WTC11 (cell line): Measurements from ENCODE around the gene INPP5A. TPM values are rescaled to one million over a fixed set of nuclear protein-coding genes. Genes with fewer than 3 reads are reported as not detected.

Source experiments
- ATAC-seq: fragments of 200-7000 bp; cut with Tn5 transposase; 2 replicates; pipeline ENCODE4 v1.10.0; 2021; ENCODE audit warnings: mild to moderate bottlenecking, moderate library complexity
- CTCF ChIA-PET: fragments of 300-600 bp; sonication (Branson Sonifier 250); formaldehyde crosslinking; loops from one replicate; lab custom pipeline; 2021; ENCODE audit warnings: antibody characterized with exemption; lab: Charles Lee
- POLR2A ChIA-PET: fragments of 350-600 bp; sonication (Branson Sonifier 250); formaldehyde crosslinking; loops from one replicate; lab custom pipeline; 2021; ENCODE audit warnings: antibody characterized with exemption; lab: Charles Lee
- DNase-seq: peaks from one replicate; pipeline ENCODE4 v3.0.0; 2021; ENCODE audit warnings: low spot score
- H3K27ac Mint-ChIP-seq: 2 replicates; pipeline ENCODE4 v1.8.0; 2021; ENCODE audit warnings: mixed read lengths
- H3K27me3 Mint-ChIP-seq: 2 replicates; pipeline ENCODE4 v1.8.0; 2021; ENCODE audit warnings: low read depth, mild to moderate bottlenecking, moderate library complexity, mixed read lengths
- H3K36me3 Mint-ChIP-seq: 2 replicates; pipeline ENCODE4 v1.8.0; 2021; ENCODE audit warnings: mixed read lengths
- H3K4me1 Mint-ChIP-seq: 2 replicates; pipeline ENCODE4 v1.8.0; 2022; ENCODE audit warnings: mixed read lengths
- H3K4me3 Mint-ChIP-seq: 2 replicates; pipeline ENCODE4 v1.8.0; 2021; ENCODE audit warnings: mild to moderate bottlenecking, moderate library complexity, mixed read lengths
- H3K9me3 Mint-ChIP-seq: 2 replicates; pipeline ENCODE4 v1.8.0; 2021; ENCODE audit warnings: mixed read lengths
- CREB1 ChIP-seq: sonication (generic); formaldehyde crosslinking; IDR thresholded peaks from 2 replicates; pipeline ENCODE4 v1.8.0; 2023; ENCODE audit warnings: mild to moderate bottlenecking, missing genetic modification reagents
- ELF4 ChIP-seq: sonication (generic); formaldehyde crosslinking; IDR thresholded peaks from 2 replicates; pipeline ENCODE4 v1.8.1; 2022; ENCODE audit warnings: low read depth, mild to moderate bottlenecking, moderate library complexity, missing genetic modification reagents
- EMX1 ChIP-seq: fragments of 250-450 bp; sonication (Bioruptor Pico); IDR thresholded peaks from 2 replicates; pipeline ENCODE4 v1.8.0; 2021; ENCODE audit warnings: mild to moderate bottlenecking
- ETV6 ChIP-seq: sonication (generic); formaldehyde crosslinking; IDR thresholded peaks from 2 replicates; pipeline ENCODE4 v1.8.1; 2022; ENCODE audit warnings: mild to moderate bottlenecking, missing genetic modification reagents
- FOXP1 ChIP-seq: sonication (generic); formaldehyde crosslinking; IDR thresholded peaks from 2 replicates; pipeline ENCODE4 v1.8.0; 2022; ENCODE audit warnings: missing genetic modification reagents, mild to moderate bottlenecking, moderate library complexity, borderline replicate concordance
- HMGA2 ChIP-seq: fragments of 250-450 bp; sonication (Bioruptor Pico); IDR thresholded peaks from 2 replicates; pipeline ENCODE4 v1.4.0; 2021; ENCODE audit warnings: mild to moderate bottlenecking, moderate library complexity
- KAT7 ChIP-seq: sonication (generic); formaldehyde crosslinking; IDR thresholded peaks from 2 replicates; pipeline ENCODE4 v1.8.1; 2023; ENCODE audit warnings: missing genetic modification reagents, mild to moderate bottlenecking, borderline replicate concordance
- MXD4 ChIP-seq: fragments of 250-450 bp; sonication (Bioruptor Pico); IDR thresholded peaks from 2 replicates; pipeline ENCODE4 v1.8.0; 2021; ENCODE audit warnings: mild to moderate bottlenecking, moderate library complexity, borderline replicate concordance
- NFE2L1 ChIP-seq: sonication (generic); formaldehyde crosslinking; IDR thresholded peaks from 2 replicates; pipeline ENCODE4 v1.8.1; 2023; ENCODE audit warnings: missing genetic modification reagents
- NR2C2 ChIP-seq: sonication (generic); formaldehyde crosslinking; IDR thresholded peaks from 2 replicates; pipeline ENCODE4 v1.8.0; 2022; ENCODE audit warnings: mild to moderate bottlenecking, missing genetic modification reagents
- RORB ChIP-seq: fragments of 250-450 bp; sonication (Bioruptor Pico); IDR thresholded peaks from 2 replicates; pipeline ENCODE4 v1.9.0; 2021; ENCODE audit warnings: mild to moderate bottlenecking
- SP1 ChIP-seq: sonication (generic); formaldehyde crosslinking; conservative IDR thresholded peaks from 2 replicates; pipeline ENCODE4 v1.8.1; 2022; ENCODE audit warnings: missing genetic modification reagents
- ZNF416 ChIP-seq: fragments of 250-450 bp; sonication (Bioruptor Pico); IDR thresholded peaks from 2 replicates; pipeline ENCODE4 v1.9.0; 2021; ENCODE audit warnings: mild to moderate bottlenecking, inconsistent platforms
- ZNF423 ChIP-seq: fragments of 250-450 bp; sonication (Bioruptor Pico); IDR thresholded peaks from 2 replicates; pipeline ENCODE4 v2.1.2; 2022; ENCODE audit warnings: mild to moderate bottlenecking, moderate library complexity
- total RNA-seq: library from RNA; stranded (reverse); gene quantifications from 3 replicates; pipeline ENCODE4 v1.2.3, GENCODE V29; 2021
- TF ChIP-seq, protein P1 (sequence below): sonication (generic); formaldehyde crosslinking; IDR thresholded peaks from 2 replicates; pipeline ENCODE4 v1.8.1; 2022; ENCODE audit warnings: missing genetic modification reagents, borderline replicate concordance
- TF ChIP-seq, protein P2 (sequence below): sonication (generic); formaldehyde crosslinking; IDR thresholded peaks from 2 replicates; pipeline ENCODE4 v1.8.1; 2022; ENCODE audit warnings: mild to moderate bottlenecking, moderate library complexity, missing genetic modification reagents
- TF ChIP-seq, protein P3 (sequence below): sonication (generic); formaldehyde crosslinking; conservative IDR thresholded peaks from 2 replicates; pipeline ENCODE4 v1.8.1; 2022; ENCODE audit warnings: mild to moderate bottlenecking, missing genetic modification reagents
- TF ChIP-seq, protein P4 (sequence below): sonication (generic); formaldehyde crosslinking; IDR thresholded peaks from 2 replicates; pipeline ENCODE4 v1.8.1; 2023; ENCODE audit warnings: mild to moderate bottlenecking, missing genetic modification reagents, moderate library complexity
- TF ChIP-seq, protein P5 (sequence below): fragments of 200-600 bp; IDR thresholded peaks from 2 replicates; pipeline ENCODE4 v1.8.0; 2022; ENCODE audit warnings: antibody characterized with exemption
- TF ChIP-seq, protein P6 (sequence below): fragments of 250-450 bp; sonication (Bioruptor Pico); IDR thresholded peaks from 2 replicates; pipeline ENCODE4 v1.8.0; 2021; ENCODE audit warnings: mild to moderate bottlenecking
- TF ChIP-seq, protein P7 (sequence below): sonication (generic); formaldehyde crosslinking; IDR thresholded peaks from 2 replicates; pipeline ENCODE4 v1.8.1; 2022; ENCODE audit warnings: mild to moderate bottlenecking, missing genetic modification reagents, moderate library complexity, borderline replicate concordance
- TF ChIP-seq, protein P8 (sequence below): sonication (generic); formaldehyde crosslinking; IDR thresholded peaks from 2 replicates; pipeline ENCODE4 v1.8.0; 2022; ENCODE audit warnings: mild to moderate bottlenecking, missing genetic modification reagents
- TF ChIP-seq, protein P9 (sequence below): sonication (generic); formaldehyde crosslinking; IDR thresholded peaks from 2 replicates; pipeline ENCODE4 v1.8.0; 2022; ENCODE audit warnings: mild to moderate bottlenecking, missing genetic modification reagents

INPP5A gene
- total RNA-seq, 1 experiment from 2014 or later: 22.1 TPM

DNA sequence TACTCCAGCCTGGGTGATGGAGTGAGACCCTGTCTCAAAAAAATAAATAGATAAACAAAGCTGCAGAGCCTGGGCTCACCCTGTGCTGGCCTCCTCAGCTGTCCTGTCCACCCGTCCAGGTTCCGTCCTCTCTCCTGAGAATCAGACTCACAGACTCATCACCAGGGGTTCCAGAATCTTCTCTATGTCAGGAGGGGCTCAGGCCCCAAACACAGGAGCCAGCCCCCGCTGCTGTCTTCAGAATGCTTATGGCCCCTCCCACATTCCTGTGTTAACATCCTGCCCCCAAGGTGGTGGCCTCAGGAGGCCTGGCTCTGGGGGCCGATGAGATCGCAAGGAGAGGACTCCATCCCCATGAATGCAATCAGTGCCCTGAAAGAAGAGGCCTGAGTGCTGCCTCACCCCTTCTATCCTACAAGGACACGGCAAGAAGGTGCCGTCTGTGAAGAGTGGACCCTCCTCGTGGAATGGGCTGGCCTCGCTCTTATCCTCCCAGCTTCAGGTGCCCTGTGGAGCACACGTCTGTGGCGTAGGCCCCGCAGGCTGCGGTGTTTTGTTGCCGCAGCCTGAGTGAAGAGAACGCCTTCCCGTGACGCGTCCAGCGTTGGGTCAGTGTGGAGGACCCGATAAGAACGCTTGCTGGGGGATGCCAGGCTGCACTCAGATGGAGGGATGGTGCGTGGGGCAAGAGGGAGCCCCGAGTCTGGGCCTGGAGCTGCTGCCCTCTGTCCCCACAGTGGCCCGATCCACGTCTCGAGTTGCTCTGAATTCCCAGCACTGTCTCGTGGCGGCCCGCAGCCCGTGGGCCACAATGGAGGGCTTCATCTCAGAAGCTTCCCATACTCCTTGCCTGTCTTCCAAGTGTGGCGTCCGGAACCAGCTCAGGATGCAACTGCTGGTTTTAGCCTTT lies 77.1 kb downstream of the INPP5A start:
- TF ChIP-seq, protein P1, sequence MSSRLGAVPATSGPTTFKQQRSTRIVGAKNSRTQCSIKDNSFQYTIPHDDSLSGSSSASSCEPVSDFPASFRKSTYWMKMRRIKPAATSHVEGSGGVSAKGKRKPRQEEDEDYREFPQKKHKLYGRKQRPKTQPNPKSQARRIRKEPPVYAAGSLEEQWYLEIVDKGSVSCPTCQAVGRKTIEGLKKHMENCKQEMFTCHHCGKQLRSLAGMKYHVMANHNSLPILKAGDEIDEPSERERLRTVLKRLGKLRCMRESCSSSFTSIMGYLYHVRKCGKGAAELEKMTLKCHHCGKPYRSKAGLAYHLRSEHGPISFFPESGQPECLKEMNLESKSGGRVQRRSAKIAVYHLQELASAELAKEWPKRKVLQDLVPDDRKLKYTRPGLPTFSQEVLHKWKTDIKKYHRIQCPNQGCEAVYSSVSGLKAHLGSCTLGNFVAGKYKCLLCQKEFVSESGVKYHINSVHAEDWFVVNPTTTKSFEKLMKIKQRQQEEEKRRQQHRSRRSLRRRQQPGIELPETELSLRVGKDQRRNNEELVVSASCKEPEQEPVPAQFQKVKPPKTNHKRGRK: no peak
- TF ChIP-seq KAT7 (CRISPR knock-in tag): no peak
- TF ChIP-seq SP1 (CRISPR knock-in tag): no peak
- TF ChIP-seq, protein P2, sequence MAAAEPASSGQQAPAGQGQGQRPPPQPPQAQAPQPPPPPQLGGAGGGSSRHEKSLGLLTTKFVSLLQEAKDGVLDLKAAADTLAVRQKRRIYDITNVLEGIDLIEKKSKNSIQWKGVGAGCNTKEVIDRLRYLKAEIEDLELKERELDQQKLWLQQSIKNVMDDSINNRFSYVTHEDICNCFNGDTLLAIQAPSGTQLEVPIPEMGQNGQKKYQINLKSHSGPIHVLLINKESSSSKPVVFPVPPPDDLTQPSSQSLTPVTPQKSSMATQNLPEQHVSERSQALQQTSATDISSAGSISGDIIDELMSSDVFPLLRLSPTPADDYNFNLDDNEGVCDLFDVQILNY (CRISPR knock-in tag): no peak
- TF ChIP-seq, protein P3, sequence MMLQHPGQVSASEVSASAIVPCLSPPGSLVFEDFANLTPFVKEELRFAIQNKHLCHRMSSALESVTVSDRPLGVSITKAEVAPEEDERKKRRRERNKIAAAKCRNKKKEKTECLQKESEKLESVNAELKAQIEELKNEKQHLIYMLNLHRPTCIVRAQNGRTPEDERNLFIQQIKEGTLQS (CRISPR knock-in tag): no peak
- TF ChIP-seq, protein P4, sequence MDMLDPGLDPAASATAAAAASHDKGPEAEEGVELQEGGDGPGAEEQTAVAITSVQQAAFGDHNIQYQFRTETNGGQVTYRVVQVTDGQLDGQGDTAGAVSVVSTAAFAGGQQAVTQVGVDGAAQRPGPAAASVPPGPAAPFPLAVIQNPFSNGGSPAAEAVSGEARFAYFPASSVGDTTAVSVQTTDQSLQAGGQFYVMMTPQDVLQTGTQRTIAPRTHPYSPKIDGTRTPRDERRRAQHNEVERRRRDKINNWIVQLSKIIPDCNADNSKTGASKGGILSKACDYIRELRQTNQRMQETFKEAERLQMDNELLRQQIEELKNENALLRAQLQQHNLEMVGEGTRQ (CRISPR knock-in tag): no peak
- TF ChIP-seq, protein P5, sequence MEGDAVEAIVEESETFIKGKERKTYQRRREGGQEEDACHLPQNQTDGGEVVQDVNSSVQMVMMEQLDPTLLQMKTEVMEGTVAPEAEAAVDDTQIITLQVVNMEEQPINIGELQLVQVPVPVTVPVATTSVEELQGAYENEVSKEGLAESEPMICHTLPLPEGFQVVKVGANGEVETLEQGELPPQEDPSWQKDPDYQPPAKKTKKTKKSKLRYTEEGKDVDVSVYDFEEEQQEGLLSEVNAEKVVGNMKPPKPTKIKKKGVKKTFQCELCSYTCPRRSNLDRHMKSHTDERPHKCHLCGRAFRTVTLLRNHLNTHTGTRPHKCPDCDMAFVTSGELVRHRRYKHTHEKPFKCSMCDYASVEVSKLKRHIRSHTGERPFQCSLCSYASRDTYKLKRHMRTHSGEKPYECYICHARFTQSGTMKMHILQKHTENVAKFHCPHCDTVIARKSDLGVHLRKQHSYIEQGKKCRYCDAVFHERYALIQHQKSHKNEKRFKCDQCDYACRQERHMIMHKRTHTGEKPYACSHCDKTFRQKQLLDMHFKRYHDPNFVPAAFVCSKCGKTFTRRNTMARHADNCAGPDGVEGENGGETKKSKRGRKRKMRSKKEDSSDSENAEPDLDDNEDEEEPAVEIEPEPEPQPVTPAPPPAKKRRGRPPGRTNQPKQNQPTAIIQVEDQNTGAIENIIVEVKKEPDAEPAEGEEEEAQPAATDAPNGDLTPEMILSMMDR: no peak
- TF ChIP-seq RORB (CRISPR knock-in tag): no peak
- no peak for TF ChIP-seq ETV6
- TF ChIP-seq EMX1 (CRISPR knock-in tag): no peak
- TF ChIP-seq ZNF416: no peak
- Mint-ChIP-seq H3K4me3 (no peak overlapping the region), H3K27ac (no peak overlapping the region), H3K9me3 (peaks cover 20% of the 10 kb centered on the region), H3K4me1 (peaks cover 2% of the 10 kb centered on the region; the same call in 1 of the 2 replicates), H3K27me3 (peaks cover 24% of the 10 kb centered on the region), H3K36me3 (peaks cover 19% of the 10 kb centered on the region)
- ChIA-PET CTCF (interaction anchor here (0.6 kb wide), 1 partner anchor 188 kb away, joined by 5 read pairs; no protein-coding TSS in a partner anchor), POLR2A (no interaction called here)
- ATAC-seq (no peak), DNase-seq (no peak)

DNA sequence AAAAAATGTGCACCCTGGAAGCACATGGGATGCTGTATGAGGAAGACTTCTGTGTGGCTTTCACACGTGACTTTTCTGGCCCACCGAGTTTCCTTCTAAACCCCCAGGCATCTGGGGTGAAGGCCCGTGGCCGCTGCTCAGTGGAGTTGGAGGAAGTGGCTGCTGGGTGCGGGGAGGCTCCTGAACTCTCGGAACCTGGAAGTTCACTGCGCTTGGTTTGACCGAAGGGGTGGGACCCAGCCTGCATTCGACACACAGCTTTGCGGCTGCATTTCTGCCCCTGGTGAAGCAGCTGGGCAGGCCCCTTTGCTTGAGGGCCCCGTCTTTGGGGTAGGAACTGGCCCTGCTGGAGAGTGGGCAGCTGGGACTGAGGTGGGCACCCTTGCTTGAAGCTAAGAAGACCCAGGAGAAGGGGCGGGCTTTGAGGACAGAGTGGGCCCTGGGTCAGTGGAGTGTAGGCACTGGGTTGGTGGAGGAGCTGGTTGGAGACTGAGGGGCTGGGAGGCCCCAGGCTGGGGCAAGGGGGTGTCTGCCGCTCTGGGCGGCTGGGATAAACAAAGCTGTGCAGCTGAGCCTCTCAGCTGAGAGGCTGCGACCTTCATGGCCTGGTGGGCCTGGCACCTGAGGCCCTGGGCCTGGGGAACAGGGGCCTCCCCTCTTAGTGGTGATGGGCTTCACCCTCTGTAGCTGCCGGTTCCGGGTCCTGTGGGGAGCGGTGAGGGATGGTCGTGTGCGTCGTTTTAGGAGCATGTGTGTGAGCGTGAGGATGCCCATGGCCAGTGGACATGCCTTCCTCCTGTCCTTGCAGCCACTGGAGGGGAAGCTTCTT lies 78.0 kb downstream of the INPP5A start:
- DNase-seq (no peak), ATAC-seq (no peak)
- ChIA-PET POLR2A (interaction anchor here (0.9 kb wide), 1 partner anchor 12 kb away, joined by 4 read pairs; no protein-coding TSS in a partner anchor), CTCF (interaction anchor here (0.6 to 1.1 kb wide), 2 partner anchors 18 to 187 kb away, joined by 3 to 5 read pairs; no protein-coding TSS in a partner anchor)
- peaks cover 28% of the 10 kb centered on the region for H3K9me3 Mint-ChIP-seq
- H3K27me3 Mint-ChIP-seq: peaks cover 33% of the 10 kb centered on the region
- H3K4me1 Mint-ChIP-seq: peaks cover 2% of the 10 kb centered on the region; the same call in 1 of the 2 replicates
- H3K36me3 Mint-ChIP-seq: peaks cover 27% of the 10 kb centered on the region
- H3K4me3 Mint-ChIP-seq: no peak overlapping the region
- no peak overlapping the region for H3K27ac Mint-ChIP-seq
- TF ChIP-seq ELF4 (CRISPR knock-in tag): no peak
- no peak for TF ChIP-seq FOXP1 (CRISPR knock-in tag)
- no peak for TF ChIP-seq HMGA2
- TF ChIP-seq RORB (CRISPR knock-in tag): no peak
- no peak for TF ChIP-seq KAT7 (CRISPR knock-in tag)
- no peak for TF ChIP-seq MXD4 (CRISPR knock-in tag)
- TF ChIP-seq ZNF423 (CRISPR knock-in tag): no peak
- TF ChIP-seq NFE2L1 (CRISPR knock-in tag): no peak
- TF ChIP-seq, protein P6, sequence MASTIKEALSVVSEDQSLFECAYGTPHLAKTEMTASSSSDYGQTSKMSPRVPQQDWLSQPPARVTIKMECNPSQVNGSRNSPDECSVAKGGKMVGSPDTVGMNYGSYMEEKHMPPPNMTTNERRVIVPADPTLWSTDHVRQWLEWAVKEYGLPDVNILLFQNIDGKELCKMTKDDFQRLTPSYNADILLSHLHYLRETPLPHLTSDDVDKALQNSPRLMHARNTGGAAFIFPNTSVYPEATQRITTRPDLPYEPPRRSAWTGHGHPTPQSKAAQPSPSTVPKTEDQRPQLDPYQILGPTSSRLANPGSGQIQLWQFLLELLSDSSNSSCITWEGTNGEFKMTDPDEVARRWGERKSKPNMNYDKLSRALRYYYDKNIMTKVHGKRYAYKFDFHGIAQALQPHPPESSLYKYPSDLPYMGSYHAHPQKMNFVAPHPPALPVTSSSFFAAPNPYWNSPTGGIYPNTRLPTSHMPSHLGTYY (CRISPR knock-in tag): no peak
- TF ChIP-seq, protein P7, sequence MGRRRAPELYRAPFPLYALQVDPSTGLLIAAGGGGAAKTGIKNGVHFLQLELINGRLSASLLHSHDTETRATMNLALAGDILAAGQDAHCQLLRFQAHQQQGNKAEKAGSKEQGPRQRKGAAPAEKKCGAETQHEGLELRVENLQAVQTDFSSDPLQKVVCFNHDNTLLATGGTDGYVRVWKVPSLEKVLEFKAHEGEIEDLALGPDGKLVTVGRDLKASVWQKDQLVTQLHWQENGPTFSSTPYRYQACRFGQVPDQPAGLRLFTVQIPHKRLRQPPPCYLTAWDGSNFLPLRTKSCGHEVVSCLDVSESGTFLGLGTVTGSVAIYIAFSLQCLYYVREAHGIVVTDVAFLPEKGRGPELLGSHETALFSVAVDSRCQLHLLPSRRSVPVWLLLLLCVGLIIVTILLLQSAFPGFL (CRISPR knock-in tag): no peak
- TF ChIP-seq NR2C2 (CRISPR knock-in tag): no peak
- TF ChIP-seq CREB1 (CRISPR knock-in tag): no peak
- TF ChIP-seq, protein P8, sequence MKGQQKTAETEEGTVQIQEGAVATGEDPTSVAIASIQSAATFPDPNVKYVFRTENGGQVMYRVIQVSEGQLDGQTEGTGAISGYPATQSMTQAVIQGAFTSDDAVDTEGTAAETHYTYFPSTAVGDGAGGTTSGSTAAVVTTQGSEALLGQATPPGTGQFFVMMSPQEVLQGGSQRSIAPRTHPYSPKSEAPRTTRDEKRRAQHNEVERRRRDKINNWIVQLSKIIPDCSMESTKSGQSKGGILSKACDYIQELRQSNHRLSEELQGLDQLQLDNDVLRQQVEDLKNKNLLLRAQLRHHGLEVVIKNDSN: no peak
- TF ChIP-seq, protein P9, sequence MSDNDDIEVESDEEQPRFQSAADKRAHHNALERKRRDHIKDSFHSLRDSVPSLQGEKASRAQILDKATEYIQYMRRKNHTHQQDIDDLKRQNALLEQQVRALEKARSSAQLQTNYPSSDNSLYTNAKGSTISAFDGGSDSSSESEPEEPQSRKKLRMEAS (CRISPR knock-in tag): no peak
- TF ChIP-seq, protein P3 (CRISPR knock-in tag): no peak
